IPS-20b (cell line): ENCODE data around the gene PRDM16.
"Not testable (repeated sequence)": the region's sequence is repeated elsewhere in the genome, so short reads cannot be mapped to it uniquely, and the experiment has no call there.

Source experiments
- H3K27ac ChIP-seq: one replicate; pipeline ENCODE4 v1.5.1; 2013; ENCODE audit warnings: low read length
- H3K27me3 ChIP-seq: 2 replicates; pipeline ENCODE4 v1.6.1; 2013; ENCODE audit warnings: mild to moderate bottlenecking, low read length, inconsistent platforms; ENCODE audit not compliant: insufficient read depth
- H3K36me3 ChIP-seq: 2 replicates; pipeline ENCODE4 v1.6.1; 2013; ENCODE audit warnings: low read depth, mild to moderate bottlenecking, inconsistent platforms, low read length, moderate library complexity; ENCODE audit not compliant: insufficient read depth
- H3K4me1 ChIP-seq: 2 replicates; pipeline ENCODE4 v1.6.1; 2013; ENCODE audit warnings: mild to moderate bottlenecking, control low read depth, inconsistent platforms, low read length, moderate library complexity; ENCODE audit not compliant: insufficient read depth
- H3K4me3 ChIP-seq: 2 replicates; pipeline ENCODE4 v1.5.1; 2013; ENCODE audit warnings: mild to moderate bottlenecking, low read length, inconsistent platforms
- H3K9ac ChIP-seq: 2 replicates; pipeline ENCODE4 v1.6.1; 2013; ENCODE audit warnings: low read depth, mild to moderate bottlenecking, inconsistent platforms, low read length, moderate library complexity
- H3K9me3 ChIP-seq: 2 replicates; pipeline ENCODE4 v1.6.1; 2013; ENCODE audit warnings: mild to moderate bottlenecking, low read depth, low read length, inconsistent platforms; ENCODE audit not compliant: insufficient read depth

The PRDM16 gene

DNA sequence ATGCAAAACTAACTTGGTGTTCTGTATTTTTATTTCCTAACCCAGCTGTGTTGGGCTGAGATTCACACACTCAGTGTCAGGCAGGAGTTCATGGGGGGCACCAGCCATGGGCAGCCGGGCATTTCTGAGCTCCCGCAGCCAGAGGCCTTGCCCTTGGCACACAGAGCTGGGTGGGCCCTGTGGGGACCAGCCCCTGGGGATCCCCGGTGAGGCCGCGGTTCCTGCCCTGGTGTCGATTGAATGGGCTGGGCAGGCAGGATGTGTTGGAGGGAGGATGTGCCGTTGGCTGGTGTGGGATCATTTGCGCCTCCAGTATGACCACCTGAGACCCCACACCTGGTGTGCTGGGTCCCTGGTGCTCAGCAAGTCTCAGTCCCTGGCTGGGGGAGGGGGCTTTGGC, 91.0 kb downstream of the PRDM16 start:
- Histone ChIP-seq H3K9me3 (no peaks in the 10 kb centered on the region), H3K36me3 (no peaks in the 10 kb centered on the region), H3K27ac (no peak overlapping the region), H3K4me3 (no peak overlapping the region), H3K4me1 (no peaks in the 10 kb centered on the region), H3K27me3 (no peaks in the 10 kb centered on the region), H3K9ac (no peak overlapping the region)

DNA sequence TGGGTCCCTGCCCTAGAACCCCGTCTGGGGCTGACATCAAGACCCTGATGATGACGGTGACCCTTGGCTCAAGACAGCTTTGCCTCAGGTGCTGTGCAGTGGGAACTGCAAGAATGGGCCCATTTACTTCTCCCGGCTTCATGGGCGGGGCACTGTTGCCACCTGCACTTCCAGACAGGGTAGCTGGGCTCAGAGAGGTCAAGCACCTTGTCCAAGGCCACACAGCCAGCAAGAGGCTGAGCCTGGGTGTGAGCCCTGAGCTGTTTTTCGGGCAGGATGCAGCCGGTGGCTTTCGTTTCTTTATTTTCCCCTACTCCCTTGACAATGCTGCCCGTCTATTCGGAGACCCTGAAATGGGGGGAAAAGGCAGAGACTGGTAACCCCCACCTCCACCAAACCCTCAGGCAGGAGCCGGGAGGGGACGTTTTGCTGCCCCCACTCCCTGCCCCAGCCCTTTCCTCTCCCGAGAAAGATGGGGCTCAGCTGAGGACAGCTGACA, 91.7 kb downstream of the PRDM16 start:
- no peaks in the 10 kb centered on the region for H3K9me3 ChIP-seq
- H3K27me3 ChIP-seq, result no peaks in the 10 kb centered on the region
- H3K4me1 ChIP-seq, result no peaks in the 10 kb centered on the region
- H3K27ac ChIP-seq, result no peak overlapping the region
- H3K4me3 ChIP-seq, result no peak overlapping the region
- H3K9ac ChIP-seq, result no peak overlapping the region
- no peaks in the 10 kb centered on the region for H3K36me3 ChIP-seq

DNA sequence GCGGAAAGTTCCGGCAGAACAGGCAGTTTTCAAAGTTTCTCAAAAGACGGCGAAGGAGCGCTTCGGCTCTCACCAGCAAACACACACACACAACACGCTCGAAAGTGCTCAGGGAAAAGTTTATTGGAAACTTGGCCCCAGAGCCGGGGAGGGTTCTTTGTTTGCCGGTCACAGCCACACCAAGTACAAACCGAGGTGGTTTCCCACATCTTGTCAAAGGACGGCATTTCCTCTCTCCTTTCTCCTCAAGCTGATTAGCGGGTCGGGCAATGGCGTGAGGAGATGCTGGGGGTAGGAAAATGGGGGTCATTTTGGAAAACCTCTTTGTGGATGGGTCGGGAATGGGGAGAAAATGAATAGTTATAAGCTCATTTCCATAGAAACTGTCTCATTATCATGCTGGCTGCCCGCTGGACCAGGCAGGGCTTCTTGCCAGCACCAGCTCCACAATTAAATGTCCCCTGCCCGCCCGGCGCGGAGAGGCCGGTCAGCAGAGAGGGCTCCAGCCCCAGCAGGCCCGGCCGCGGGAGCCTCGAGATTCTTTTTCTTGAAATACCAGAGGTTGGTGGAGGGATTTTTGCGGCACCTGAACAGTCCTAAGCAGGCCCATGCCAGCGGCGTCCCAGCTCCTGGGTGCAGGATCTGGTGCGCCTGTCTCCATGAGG, 92.3 kb downstream of the PRDM16 start:
- Histone ChIP-seq H3K27ac (no peak overlapping the region), H3K36me3 (no peaks in the 10 kb centered on the region), H3K4me3 (no peak overlapping the region), H3K4me1 (no peaks in the 10 kb centered on the region), H3K9me3 (no peaks in the 10 kb centered on the region), H3K9ac (no peak overlapping the region), H3K27me3 (no peaks in the 10 kb centered on the region)

DNA sequence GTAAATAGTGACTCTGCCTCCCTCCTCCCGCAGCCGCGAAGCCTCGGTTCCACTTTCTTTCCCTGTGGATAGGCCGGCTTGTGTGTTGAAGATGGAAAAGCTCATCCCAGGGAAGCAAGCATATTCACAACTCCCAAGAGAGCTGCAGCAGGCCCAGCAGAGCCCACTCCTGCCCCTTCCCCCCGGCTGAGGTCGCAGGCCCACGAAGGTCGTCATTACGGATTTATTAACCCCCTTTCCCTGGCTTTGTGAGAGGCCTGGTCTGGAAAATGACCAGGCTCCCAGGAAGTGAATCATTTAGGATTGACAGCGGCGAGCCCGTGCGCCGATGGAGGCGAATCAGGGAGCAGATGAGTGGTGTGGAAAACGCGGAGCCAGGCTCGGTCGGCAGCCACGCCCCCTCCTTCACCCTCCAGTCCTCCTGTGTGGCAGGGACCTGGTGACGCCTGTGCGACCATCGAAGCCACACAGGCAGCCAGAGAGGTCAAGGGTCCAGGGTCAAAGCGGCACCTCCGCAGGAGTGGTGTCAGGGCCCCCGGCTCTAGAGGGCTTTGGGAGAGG, 93.4 kb downstream of the PRDM16 start:
- Histone ChIP-seq H3K27ac (no peak overlapping the region), H3K4me1 (no peaks in the 10 kb centered on the region), H3K4me3 (no peak overlapping the region), H3K9me3 (no peaks in the 10 kb centered on the region), H3K27me3 (no peaks in the 10 kb centered on the region), H3K36me3 (no peaks in the 10 kb centered on the region), H3K9ac (no peak overlapping the region)

DNA sequence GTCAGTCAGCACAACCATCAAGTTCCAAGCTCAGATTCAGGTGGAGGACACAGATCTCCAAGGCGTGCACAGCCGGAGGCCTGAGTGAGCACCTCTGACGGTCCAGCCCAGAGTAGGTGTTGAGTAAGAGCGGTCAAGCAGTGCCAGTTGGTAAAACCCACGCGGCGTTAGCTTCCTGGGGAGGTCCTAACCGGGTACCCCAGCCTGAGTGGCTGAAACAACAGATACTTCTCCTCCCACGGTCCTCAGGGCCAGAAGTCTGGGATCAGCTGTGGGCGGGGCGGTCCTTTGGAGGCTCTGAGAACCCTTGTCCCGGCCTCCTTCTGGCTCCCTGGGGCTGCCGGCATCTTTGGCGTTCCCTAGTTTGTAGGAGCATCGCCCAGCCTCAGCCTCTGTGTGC, 94.4 kb downstream of the PRDM16 start:
- Histone ChIP-seq H3K27ac (no peak overlapping the region), H3K27me3 (no peaks in the 10 kb centered on the region), H3K4me1 (no peaks in the 10 kb centered on the region), H3K4me3 (no peak overlapping the region), H3K9me3 (no peaks in the 10 kb centered on the region), H3K36me3 (no peaks in the 10 kb centered on the region), H3K9ac (no peak overlapping the region)

DNA sequence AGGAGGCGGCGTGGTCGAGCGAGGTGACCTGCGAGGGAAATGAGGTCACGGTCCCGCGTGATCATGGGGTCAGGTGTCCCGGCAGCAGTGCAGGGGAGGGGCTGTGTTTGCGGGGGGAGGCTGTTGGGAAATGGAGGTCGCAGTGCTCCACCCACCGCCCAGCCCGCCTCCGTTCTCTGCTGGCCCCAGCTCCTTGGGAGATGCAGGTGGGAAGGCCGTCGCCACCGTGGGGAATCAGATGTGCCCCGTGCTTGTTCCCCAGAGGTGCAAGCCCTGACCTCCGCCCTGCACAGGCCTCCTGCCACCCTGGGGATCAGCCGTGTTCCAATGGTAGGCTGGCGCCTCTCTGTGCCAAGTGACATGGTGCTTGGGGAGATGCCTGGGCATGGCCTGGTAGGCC, 95.7 kb downstream of the PRDM16 start:
- H3K27ac ChIP-seq, result no peak overlapping the region
- H3K27me3 ChIP-seq, result no peaks in the 10 kb centered on the region
- H3K9me3 ChIP-seq, result no peaks in the 10 kb centered on the region

DNA sequence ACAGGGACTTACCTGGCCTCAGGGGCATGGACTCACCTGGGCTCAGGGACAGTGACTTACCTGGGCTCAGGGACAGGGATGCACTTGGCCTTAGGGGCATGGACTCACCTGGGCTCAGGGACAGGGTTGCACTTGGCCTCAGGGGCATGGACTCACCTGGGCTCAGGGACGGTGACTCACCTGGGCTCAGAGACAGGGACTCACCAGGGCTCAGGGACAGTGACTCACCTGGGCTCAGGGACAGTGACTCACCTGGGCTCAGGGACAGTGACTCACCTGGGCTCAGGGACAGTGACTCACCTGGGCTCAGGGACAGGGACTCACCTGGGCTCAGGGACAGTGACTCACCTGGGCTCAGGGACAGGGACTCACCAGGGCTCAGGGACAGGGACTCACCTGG, 96.2 kb downstream of the PRDM16 start:
- H3K4me3 ChIP-seq, H3K36me3 ChIP-seq, H3K27me3 ChIP-seq, H3K9ac ChIP-seq, H3K9me3 ChIP-seq, H3K27ac ChIP-seq, H3K4me1 ChIP-seq: not testable (repeated sequence)

More for the DNA sequence above, 95.7 kb downstream of the PRDM16 start:
- Histone ChIP-seq H3K9ac (no peak overlapping the region), H3K4me1 (no peaks in the 10 kb centered on the region), H3K4me3 (no peak overlapping the region), H3K36me3 (no peaks in the 10 kb centered on the region)

DNA sequence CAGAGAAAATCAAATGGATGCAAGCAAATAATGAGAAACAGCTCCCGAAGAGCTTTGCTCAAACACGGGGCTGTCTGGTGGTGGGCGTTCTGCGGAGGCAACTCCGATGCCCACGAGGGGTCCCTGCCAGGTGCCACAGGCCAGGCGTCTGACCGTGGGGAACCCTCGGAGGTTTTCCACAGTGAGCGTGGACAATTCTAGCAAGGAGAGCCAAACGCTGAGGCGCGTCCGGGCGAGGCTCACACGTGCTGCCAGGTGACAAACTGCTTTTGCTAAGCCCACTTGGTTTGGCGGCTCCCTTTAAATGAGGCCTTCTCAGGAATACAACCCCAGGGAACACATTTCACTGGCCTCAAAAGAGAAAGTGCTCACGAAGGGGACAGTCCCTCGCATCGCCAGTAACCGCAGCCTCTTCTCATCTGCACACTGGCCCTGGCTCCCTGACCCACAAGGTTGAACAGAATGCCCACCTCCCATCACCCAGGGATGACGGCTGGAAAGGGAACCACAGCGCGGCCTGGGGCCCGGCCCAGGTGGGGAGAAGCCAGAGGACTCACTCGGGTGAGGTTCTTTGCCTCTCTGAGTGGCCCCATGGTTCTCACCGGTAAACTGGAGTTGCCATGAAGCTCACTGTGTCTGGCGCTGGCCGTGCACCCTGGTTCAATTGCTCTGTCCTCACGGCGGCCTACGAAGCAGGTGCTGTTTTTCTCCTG, 97.4 kb downstream of the PRDM16 start:
- no peak overlapping the region for H3K4me3 ChIP-seq
- H3K4me1 ChIP-seq, result no peaks in the 10 kb centered on the region; the same call in 1 of the 2 replicates
- no peaks in the 10 kb centered on the region for H3K27me3 ChIP-seq
- no peak overlapping the region for H3K9ac ChIP-seq
- H3K36me3 ChIP-seq, result no peaks in the 10 kb centered on the region
- no peak overlapping the region for H3K27ac ChIP-seq
- no peaks in the 10 kb centered on the region for H3K9me3 ChIP-seq

DNA sequence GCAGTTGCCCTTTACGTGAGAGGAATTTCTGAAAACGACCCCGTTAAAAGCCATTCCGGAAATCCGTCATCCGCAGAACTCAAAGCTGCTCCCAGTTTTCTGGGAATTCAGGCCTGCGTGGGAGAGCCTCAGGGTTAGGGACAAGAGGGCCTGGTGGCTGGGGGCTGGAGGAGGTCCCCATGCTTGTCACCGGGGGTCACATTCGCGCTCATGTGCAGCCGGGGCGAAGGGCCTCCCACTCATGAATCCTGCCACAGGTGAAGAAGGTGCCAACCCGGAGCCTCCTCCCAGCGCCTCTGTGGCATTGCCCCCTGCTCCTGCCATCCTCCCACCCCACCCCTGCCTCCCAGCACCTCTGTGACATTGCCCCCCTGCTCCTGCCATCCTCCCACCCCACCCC, 98.3 kb downstream of the PRDM16 start:
- Histone ChIP-seq H3K27me3 (no peaks in the 10 kb centered on the region), H3K4me1 (no peaks in the 10 kb centered on the region; the same call in 1 of the 2 replicates), H3K9me3 (no peaks in the 10 kb centered on the region), H3K9ac (no peak overlapping the region), H3K4me3 (no peak overlapping the region), H3K36me3 (no peaks in the 10 kb centered on the region), H3K27ac (no peak overlapping the region)

DNA sequence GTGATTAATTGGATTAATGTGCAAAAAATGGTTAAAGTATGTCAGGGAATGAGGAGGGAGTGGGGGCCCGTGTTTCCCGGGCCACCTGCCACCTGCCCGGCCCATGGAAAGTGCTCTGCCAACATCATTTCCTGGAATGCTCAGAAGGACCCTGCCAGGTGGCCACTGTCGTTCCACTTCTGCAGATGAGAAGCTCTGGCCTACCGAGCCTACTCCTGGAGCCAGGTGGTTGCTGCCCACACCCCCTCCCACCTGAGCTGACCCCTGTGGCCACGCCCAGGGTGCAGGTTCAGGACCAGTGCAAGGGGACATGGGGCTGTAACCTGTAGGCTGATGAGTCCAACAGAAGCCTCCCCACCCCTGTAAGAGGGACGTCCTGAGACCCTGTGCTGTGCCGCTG, 99.7 kb downstream of the PRDM16 start:
- H3K36me3 ChIP-seq, result no peaks in the 10 kb centered on the region
- H3K9me3 ChIP-seq, result no peaks in the 10 kb centered on the region
- no peak overlapping the region for H3K9ac ChIP-seq
- H3K4me1 ChIP-seq, result no peaks in the 10 kb centered on the region; the same call in 1 of the 2 replicates
- no peak overlapping the region for H3K27ac ChIP-seq
- H3K4me3 ChIP-seq, result no peak overlapping the region
- no peaks in the 10 kb centered on the region for H3K27me3 ChIP-seq

DNA sequence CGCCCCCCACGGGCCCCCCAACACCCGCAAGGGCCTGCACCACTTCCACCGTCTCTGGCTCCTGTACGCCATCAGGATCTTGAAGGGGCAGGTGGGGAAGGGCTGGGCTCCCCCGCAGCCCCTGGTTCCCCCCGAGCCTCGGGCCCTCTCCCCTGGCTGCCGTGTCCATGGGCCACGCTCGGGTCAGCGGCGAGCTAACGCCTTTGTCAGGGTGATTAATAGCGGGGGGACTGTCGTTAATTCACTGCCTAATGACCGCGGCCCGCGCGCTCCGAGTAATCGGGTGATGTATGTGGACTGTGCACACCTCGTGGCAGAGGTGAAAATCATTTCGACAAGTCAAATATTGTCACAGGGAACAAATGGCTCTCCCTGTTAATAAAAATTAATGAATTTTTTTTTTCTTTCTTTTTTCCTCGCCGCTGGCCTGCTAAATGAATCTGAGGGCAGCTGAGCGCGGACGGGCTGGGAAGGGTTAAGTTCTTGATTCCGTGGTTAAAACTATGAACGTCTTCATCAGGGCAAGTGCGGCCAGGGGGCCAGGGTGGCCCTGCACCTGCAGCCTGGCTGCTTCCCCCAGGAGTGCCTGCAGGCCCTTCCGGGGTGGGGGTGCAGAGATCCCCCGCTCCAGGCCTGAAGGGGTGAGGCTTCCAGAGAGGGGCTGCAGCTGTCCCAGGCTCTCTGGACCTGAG, 100.8 kb downstream of the PRDM16 start:
- Histone ChIP-seq H3K9ac (no peak overlapping the region), H3K36me3 (no peaks in the 10 kb centered on the region), H3K4me3 (no peak overlapping the region), H3K9me3 (no peaks in the 10 kb centered on the region), H3K27ac (no peak overlapping the region), H3K4me1 (no peaks in the 10 kb centered on the region; the same call in 1 of the 2 replicates), H3K27me3 (no peaks in the 10 kb centered on the region)
